Panc1 (cell line): ENCODE data around the gene PTPRH. TPM values are rescaled to one million over a fixed set of nuclear protein-coding genes. Genes with fewer than 3 reads are reported as not detected.

Experiments used
- ATAC-seq: fragments of 200-7000 bp; cut with Tn5 transposase; 2 replicates; pipeline ENCODE4 v1.9.1; 2020; ENCODE audit warnings: mild to moderate bottlenecking, moderate library complexity
- BruUV-seq: library from RNA; stranded (reverse); fragments of 400-500 nt; replicated peaks from 2 replicates; lab custom pipeline; 2021; lab: Mats Ljungman, UMichigan
- CTCF ChIA-PET: fragments of 300-600 bp; sonication (Branson Sonifier 250); formaldehyde crosslinking; loops from one replicate; lab custom pipeline; 2022; ENCODE audit warnings: antibody characterized with exemption; lab: Charles Lee
- POLR2A ChIA-PET: fragments of 300-600 bp; sonication (Branson Sonifier 250); formaldehyde crosslinking; loops from one replicate; lab custom pipeline; 2022; ENCODE audit warnings: antibody characterized with exemption; lab: Charles Lee
- DNase-seq: peaks from one replicate; pipeline ENCODE4 v3.0.0-alpha.2; 2010; ENCODE audit warnings: low read depth, low spot score
- H3K27ac ChIP-seq: 2 replicates; pipeline ENCODE4 v1.5.1; 2011; ENCODE audit warnings: mild to moderate bottlenecking, low read length, inconsistent platforms
- H3K27me3 ChIP-seq: fragments of 200-500 bp; sonication (Bioruptor generic); 2 replicates; pipeline ENCODE4 v1.6.0; 2014; ENCODE audit warnings: low read length, inconsistent platforms; ENCODE audit not compliant: control insufficient read depth, insufficient read depth
- H3K36me3 ChIP-seq: fragments of 200-500 bp; sonication (Bioruptor generic); 2 replicates; pipeline ENCODE4 v1.5.1; 2014; ENCODE audit warnings: inconsistent platforms, mild to moderate bottlenecking, low read length, moderate library complexity; ENCODE audit not compliant: control insufficient read depth, insufficient read depth
- H3K4me1 ChIP-seq: 2 replicates; pipeline ENCODE4 v1.5.1; 2011; ENCODE audit warnings: inconsistent platforms, mild to moderate bottlenecking, low read length, moderate library complexity; ENCODE audit not compliant: control insufficient read depth, insufficient read depth
- H3K4me3 ChIP-seq, 2 experiments: 2 replicates each; pipeline ENCODE4 v1.5.1; 2011 to 2012; ENCODE audit warnings: low read depth in 2 of 2, low read length in 2 of 2, mild to moderate bottlenecking in 2 of 2, inconsistent platforms in 1 of 2, moderate library complexity in 1 of 2
- H3K9me3 ChIP-seq: fragments of 200-500 bp; sonication (Bioruptor generic); 2 replicates; pipeline ENCODE4 v1.5.1; 2014; ENCODE audit warnings: low read depth, mild to moderate bottlenecking, inconsistent platforms, low read length, moderate library complexity; ENCODE audit not compliant: control insufficient read depth, insufficient read depth
- CTCF ChIP-seq: fragments of 450-650 bp; IDR thresholded peaks from 2 replicates; pipeline ENCODE4 v1.5.1; 2017; ENCODE audit warnings: mild to moderate bottlenecking
- POLR2AphosphoS5 ChIP-seq: IDR thresholded peaks from 2 replicates; pipeline ENCODE4 v1.6.1; 2012; ENCODE audit warnings: mild to moderate bottlenecking, low read depth, low read length, moderate library complexity
- REST ChIP-seq, 2 experiments: IDR thresholded peaks; 2 replicates each; pipeline ENCODE4 v1.6.1; 2011 to 2012; ENCODE audit warnings: low read depth in 2 of 2, control low read depth in 1 of 2, low read length in 1 of 2, mild to moderate bottlenecking in 1 of 2, moderate library complexity in 1 of 2; ENCODE audit not compliant: insufficient read depth in 1 of 2
- SIN3A ChIP-seq: IDR thresholded peaks from 2 replicates; pipeline ENCODE4 v1.6.1; 2012; ENCODE audit warnings: low read depth, mild to moderate bottlenecking, low read length, moderate library complexity, borderline replicate concordance; ENCODE audit not compliant: insufficient read depth
- TCF7L2 ChIP-seq: IDR thresholded peaks from 2 replicates; pipeline ENCODE4 v1.6.1; 2011; ENCODE audit warnings: mild to moderate bottlenecking, low read depth, low read length, inconsistent platforms
- in situ Hi-C: cut with HindIII; loops from 2 replicates; pipeline ENCODE4 v1.10.0; 2016; ENCODE audit warnings: low sequenced_read_pairs, low pct_unique_long_range_greater_than_20kb
- intact Hi-C: fragments of 100-400 bp; cut with micrococcal nuclease; formaldehyde crosslinking; loops from one replicate; pipeline ENCODE4 v1.10.0; 2022; ENCODE audit not compliant: unreplicated experiment
- total RNA-seq: library from RNA; stranded (reverse); gene quantifications from one replicate; pipeline ENCODE4 v1.2.1, GENCODE V29; 2021; ENCODE audit not compliant: unreplicated experiment

Gene PTPRH
- total RNA-seq, 1 experiment from 2014 or later = 42.8 TPM

GRCh38 chr19:55245236-55245904, 36.1 kb upstream of the PTPRH start:
- intact Hi-C loops = no loop called here
- TF ChIP-seq SIN3A (no peak), REST (IDR thresholded peaks at IDR 0.05; ENCODE audit: insufficient read depth in 1 of 2, low read depth in 2 of 2, low read length in 1 of 2) (no peak), CTCF (no peak), TCF7L2 (no peak)
- Histone ChIP-seq H3K27ac (no peak overlapping the region), H3K36me3 (peaks cover 13% of the 10 kb centered on the region; the same call in 1 of the 2 replicates), H3K4me3 (no peak overlapping the region), H3K27me3 (no peaks in the 10 kb centered on the region), H3K9me3 (no peaks in the 10 kb centered on the region), H3K4me1 (peaks cover 9% of the 10 kb centered on the region; the same call in 1 of the 2 replicates)
- ChIA-PET CTCF (no interaction called here), POLR2A (no interaction called here)
- BruUV-seq = no TSS peak
- in situ Hi-C loops = no loop called here
- DNase-seq = no peak
- ATAC-seq = no peak

- ATAC-seq = no peak
- TF ChIP-seq TCF7L2 (no peak), CTCF (no peak), SIN3A (no peak), POLR2AphosphoS5 (no peak), REST (IDR thresholded peaks at IDR 0.05; ENCODE audit: insufficient read depth in 1 of 2, low read depth in 2 of 2, low read length in 1 of 2) (no peak)
- Histone ChIP-seq H3K36me3 (peaks cover 15% of the 10 kb centered on the region; the same call in 1 of the 2 replicates), H3K27ac (no peak overlapping the region), H3K27me3 (no peaks in the 10 kb centered on the region), H3K4me1 (peaks cover 9% of the 10 kb centered on the region; the same call in 1 of the 2 replicates), H3K4me3 (no peak overlapping the region), H3K9me3 (no peaks in the 10 kb centered on the region)
- no peak for DNase-seq
- BruUV-seq = TSS peak; percentile 49
- in situ Hi-C loops = no loop called here
- ChIA-PET POLR2A (no interaction called here), CTCF (no interaction called here)
- intact Hi-C loops = no loop called here
These were observed 34.8 kb upstream of the PTPRH start for GRCh38 chr19:55244004-55244680.
